CD4-positive, alpha-beta T cell treated with Interleukin-6 at 100 ng/mL for 8 hours (primary cell): Measurements from ENCODE around the gene KCNIP1.
A peak's percentile ranks its signal among the peaks of the same experiment; 100 is the strongest.

Experiments used
- DNase-seq: peaks from one replicate; pipeline ENCODE4 v3.0.0-alpha.2; 2020; ENCODE audit warnings: mixed read lengths, low spot score

The KCNIP1 gene

GRCh38 chr5:170629566-170630175, 125.9 kb downstream of the KCNIP1 start:
- DNase-seq = no peak

DNA sequence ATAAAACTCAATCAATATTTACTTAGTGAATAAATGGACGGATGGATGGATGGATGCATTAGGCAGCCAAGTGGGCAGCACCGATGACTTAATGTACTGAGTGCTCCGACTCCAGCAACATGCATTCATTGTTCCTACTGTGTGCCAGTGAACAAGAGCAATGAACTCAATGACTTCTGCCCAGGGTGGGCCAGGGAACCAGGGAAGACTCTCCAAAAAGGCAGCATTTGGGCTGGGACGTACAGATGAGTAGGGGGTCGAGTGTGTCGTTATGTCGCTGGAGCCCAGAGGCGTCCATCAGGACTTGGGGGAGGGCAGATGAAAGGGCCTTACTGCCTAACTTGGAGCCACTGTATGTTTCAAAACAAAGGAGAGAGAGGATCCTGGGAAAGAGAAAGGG, 126.4 kb downstream of the KCNIP1 start:
- DNase-seq = no peak

GRCh38 chr5:170630711-170631141, 126.9 kb downstream of the KCNIP1 start:
- no peak for DNase-seq

DNA sequence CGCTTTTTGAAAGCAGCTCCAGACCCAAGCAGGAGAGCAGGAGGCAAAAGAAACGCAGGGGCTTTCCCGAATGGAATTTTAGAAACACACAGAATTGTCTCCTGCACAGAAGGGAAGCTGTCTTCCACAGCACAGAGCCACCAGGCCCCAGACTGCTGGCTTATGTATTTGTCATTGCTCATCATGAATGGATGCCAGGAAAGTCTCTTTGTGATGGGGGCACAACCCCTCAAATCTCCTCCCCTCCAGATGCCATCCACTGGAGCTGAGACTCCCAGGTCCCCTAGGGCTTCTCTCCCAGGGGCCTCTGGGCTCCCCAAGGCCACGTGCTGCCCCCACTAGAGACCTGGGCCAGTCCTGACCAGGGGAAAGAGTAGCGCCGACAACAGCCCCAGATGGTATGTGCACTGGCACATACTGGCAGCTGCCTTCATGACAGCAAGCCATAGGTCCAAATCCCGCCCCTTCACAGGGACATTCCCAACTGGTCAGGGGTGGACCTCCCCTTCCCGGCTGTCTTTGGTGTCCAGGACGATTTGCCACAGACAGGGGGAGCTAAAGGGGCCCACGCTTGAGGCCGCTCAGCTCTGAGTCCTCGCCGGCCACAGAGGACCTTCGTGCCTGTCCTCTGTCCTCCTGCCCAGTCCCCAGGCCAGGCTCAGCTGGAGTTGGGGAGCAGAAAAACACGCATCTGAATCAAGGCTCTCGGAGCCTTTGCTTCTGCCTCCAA, 127.8 kb downstream of the KCNIP1 start:
- DNase-seq = no peak

GRCh38 chr5:170632266-170632984, 128.6 kb downstream of the KCNIP1 start:
- DNase-seq = no peak

GRCh38 chr5:170632985-170633234, 129.1 kb downstream of the KCNIP1 start:
- DNase-seq = peak; percentile 36

GRCh38 chr5:170633235-170634081, 129.6 kb downstream of the KCNIP1 start:
- no peak for DNase-seq

GRCh38 chr5:170634256-170634990, 130.6 kb downstream of the KCNIP1 start:
- DNase-seq = no peak

- DNase-seq = no peak
These were observed 131.9 kb downstream of the KCNIP1 start for GRCh38 chr5:170635706-170636105.

GRCh38 chr5:170636206-170636605, 132.4 kb downstream of the KCNIP1 start:
- no peak for DNase-seq

DNA sequence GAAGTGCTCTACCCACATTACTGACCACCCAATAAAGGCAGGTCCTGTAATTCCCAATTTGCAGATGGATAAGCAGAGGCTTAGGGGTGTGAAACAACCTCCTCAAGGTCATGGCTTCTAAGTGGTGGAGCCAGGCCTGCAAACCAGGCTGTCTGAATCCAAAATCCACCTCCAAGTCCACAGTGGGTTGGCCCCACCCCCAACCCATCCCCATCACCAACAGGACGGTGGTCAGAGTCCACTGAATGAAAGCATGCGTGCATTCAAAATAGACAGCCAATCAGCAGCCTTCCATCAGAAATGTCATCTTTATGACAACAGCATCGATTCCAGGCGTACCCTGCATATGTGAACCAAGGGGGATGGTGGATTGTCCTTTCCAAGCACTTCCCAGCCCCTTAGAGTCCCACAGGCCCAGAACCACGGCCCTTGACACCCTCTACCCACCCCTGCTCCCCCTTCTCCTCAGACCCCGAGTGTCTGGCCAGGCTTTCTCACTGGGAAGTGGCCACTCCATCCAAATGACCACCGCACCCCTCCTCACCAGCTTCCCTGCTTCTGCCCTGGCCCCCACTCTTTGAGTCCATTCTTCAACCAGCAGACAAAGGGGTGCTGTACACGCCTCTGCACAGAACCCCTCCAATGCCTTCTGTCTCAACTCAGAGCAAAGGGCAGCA, 133.1 kb downstream of the KCNIP1 start:
- no peak for DNase-seq

DNA sequence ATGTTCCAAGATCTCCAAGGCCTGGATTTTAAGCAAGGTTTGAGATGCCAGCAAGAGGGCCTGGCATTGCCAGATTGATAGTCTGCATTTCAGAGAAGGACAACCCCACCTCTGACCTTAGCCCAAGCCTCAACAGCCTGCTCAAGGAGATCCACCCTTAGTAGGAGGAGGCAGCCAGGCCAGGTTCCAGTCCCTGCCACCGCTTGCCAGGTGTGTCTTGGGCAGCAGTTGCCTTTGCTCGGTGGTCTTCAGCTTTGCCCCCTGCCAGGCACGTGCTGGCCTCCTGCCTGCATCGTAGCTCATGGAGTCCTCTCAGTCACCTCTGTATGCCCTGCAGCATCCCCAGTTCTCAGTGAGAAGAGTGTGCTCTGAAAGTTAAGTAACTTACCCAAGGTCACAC, 134.2 kb downstream of the KCNIP1 start:
- no peak for DNase-seq

DNA sequence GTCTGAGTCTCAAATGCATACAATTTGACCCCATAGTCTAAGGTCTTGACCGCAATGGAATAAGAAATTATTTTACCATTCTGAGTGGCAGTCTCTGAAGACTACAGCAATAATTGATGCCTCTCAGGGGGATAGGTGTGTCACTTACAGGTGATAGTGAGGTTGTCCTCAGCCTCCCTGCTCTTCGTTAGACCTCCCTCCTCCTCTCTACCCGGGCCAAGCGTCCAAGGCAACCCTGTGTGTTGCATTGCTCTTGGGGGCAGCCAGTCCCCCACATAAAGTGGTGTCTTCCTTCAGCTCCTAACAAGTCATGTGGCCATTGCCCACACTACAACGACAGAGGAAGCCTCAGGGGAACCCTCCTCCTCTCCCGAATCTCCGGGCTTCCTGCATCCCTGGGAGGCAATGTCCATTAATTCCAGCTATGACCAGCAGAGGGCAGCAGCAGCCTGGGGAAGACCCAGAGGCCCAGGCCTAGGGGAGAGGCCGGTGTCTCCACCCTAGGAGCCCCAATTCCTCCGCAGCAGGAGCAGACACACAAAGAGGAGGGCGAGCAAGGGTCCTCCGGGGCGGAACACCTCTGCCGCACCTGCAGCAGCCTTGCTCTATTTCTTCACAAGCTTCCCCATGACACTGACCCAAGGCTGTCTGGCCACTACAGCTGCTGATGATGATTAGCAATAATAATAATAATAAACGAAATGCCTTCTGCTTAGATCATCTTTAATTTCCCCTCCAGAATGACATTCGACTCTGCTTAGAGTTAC, 134.8 kb downstream of the KCNIP1 start:
- DNase-seq = peak; percentile 41

DNA sequence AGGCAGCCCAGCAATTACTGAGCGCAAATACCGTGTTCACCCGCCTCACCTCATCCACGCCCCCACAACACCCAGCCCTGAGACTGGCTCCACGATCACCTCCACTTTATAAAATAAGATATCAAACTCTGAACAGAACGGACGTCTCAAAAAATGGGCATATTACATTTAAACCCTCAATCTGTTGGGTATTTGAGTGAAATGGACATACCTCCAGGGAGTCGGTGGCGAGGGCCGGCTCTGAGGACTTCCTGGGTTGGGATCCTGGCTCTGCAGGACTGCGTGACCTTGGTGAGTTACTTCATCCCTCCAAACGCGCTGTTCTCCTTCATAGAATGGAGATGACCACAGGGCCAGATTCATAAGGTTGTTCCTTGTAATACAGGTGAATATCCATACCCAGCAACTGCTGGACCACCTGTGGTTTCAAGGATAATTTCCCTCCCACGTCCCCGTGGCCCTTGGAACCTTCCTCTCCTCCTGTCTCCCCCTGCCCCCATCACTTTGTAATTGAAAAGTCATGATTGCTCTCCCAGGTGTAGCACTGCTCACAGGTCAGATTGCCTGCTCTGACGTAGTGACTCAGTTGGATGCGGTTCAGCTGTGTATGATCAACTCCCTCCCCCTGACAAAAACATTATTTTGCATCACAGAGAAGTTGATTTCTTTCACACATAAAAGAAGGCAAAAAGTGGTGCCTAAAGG, 135.6 kb downstream of the KCNIP1 start:
- no peak for DNase-seq

GRCh38 chr5:170640731-170641588, 137.1 kb downstream of the KCNIP1 start:
- DNase-seq = no peak

GRCh38 chr5:170641589-170642031, 137.8 kb downstream of the KCNIP1 start:
- no peak for DNase-seq

DNA sequence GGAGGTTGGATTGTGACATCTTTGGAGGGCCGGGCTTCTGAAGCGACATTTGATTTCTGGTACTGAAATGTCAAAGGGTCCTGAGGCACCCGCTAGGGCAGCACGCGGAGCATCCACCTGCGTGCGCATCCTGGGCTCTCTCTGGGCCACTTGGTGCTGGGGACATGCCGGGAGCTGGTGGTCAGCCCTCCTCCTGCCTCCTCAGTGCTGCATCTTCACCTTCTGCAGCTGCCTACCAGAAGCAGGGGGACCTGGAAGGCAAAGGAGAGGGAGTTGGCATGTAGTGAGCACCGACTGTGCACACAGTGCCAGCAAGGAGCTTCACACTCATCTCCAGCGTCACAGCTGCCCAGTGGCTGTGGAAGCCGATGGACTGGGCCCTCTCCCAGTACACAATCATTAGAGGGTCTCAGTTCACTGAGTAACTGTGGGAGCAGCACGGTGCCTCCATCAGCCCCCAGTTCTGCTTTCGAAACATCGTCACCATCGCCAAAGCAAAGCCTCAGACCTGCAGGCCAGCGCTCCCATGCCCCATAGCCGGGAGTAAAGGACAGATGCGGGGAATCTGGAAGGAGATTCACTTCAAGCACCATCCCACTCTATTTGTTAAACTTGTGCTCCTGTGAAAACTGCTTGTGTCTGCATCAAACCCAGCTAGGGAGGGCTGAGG, 138.4 kb downstream of the KCNIP1 start:
- no peak for DNase-seq

GRCh38 chr5:170642776-170643436, 139.1 kb downstream of the KCNIP1 start:
- DNase-seq = no peak
